ENCODE results near the gene ZNF385A. TPM values are rescaled to one million over a fixed set of nuclear protein-coding genes. Genes with fewer than 3 reads are reported as not detected.

ZNF385A gene
- total and polyA plus RNA-seq, 5 donors, result 6.0 to 17.0 (median 8.3) TPM

DNA sequence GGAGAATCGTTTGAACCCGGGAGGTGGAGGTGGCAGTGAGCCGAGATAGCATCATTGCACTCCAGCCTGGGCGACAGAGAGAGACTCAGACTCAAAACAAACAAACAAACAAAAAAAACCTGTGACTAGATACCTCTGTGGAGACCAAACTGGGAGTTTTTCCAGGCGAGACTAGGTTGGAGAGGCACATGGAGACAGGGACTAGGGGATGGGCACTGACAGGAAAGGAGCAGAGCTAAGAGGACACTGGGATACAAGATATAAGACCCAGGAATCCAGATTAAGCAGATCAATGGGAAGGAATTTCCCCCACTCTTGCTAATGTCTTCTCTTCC is 39.2 kb upstream of the ZNF385A start:
- DNase-seq (no peak), ATAC-seq (no peak)
- Histone ChIP-seq H3K4me1 (ENCODE audit: control insufficient read depth, insufficient read depth, low read length) (peaks cover 22% of the 10 kb centered on the region), H3K27me3 (ENCODE audit: control insufficient read depth, insufficient read depth) (no peaks in the 10 kb centered on the region), H3K9me3 (ENCODE audit: control insufficient read depth, low read length) (no peaks in the 10 kb centered on the region), H3K27ac (ENCODE audit: low read length) (no peak overlapping the region), H3K4me3 (ENCODE audit: low read length) (no peak overlapping the region)
- WGBS, result 83% methylated on average over 5 of the region's 5 CpGs
- intact Hi-C loops (cut with DNase I), result no loop called here

DNA sequence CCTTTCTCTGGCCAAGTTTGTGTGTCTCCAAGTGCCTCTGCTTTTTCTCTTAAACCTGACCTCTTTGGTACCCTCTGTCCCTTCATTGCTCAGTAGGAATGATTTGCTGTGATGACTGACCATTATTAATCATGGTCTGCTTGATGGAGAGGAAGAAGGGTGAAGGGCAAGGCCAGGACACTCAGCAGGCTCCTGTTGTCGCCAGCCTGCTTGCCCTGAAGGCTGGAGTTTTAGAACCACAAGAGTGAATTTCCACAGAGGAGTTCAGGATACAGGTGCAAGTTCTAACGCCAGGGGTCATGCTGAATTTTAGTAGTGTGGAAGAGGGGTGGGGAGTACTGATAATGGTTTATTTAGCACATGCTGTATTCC is 37.3 kb upstream of the ZNF385A start:
- no peaks in the 10 kb centered on the region for H3K27me3 ChIP-seq (ENCODE audit: control insufficient read depth, insufficient read depth)
- H3K9me3 ChIP-seq (ENCODE audit: control insufficient read depth, low read length), result no peaks in the 10 kb centered on the region
- H3K4me1 ChIP-seq (ENCODE audit: control insufficient read depth, insufficient read depth, low read length), result peaks cover 8% of the 10 kb centered on the region
- H3K27ac ChIP-seq (ENCODE audit: low read length), result peak overlapping the region; percentile 100
- 80% methylated on average over 2 of the region's 2 CpGs for WGBS
- no peak overlapping the region for H3K4me3 ChIP-seq (ENCODE audit: low read length)
- no peak for DNase-seq
- intact Hi-C loops (cut with DNase I), result no loop called here
- ATAC-seq, result no peak

DNA sequence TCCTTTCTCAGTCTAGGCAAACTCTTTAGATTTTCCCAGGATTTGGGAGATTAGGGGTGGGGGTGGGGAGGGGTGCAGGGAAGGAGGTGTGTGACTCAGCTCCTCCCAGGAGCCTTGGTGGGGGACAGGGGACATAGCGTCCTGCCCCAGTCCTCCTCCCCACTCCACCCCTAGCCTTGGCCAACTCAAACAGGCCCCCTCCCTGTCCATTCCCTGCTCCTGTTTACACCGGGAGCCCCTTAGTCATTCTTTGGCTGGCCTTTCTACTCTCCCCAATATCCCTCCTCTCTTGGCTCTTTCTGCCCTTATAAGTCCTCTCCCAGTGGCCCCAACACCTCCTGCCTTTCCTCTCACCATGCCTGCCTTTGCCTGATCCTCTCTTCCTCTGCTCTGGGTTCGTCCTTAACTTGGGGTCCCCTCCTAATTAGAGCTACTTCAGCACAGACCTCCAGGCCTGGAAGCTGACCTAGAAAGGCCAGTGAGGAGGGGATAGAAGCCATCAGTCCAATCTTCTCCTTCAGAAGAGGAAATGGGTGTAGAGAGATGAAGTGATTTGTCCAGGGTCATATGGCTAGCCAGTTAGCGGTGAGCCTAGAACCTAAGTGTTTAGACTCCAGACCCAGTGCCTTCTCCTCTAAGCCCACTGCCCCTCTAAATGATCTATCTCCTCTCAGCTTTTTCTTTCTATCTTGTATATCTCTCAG is 36.8 kb upstream of the ZNF385A start:
- Histone ChIP-seq H3K27ac (ENCODE audit: low read length) (peak overlapping the region; percentile 100), H3K4me3 (ENCODE audit: low read length) (no peak overlapping the region), H3K4me1 (ENCODE audit: control insufficient read depth, insufficient read depth, low read length) (peaks cover 10% of the 10 kb centered on the region), H3K9me3 (ENCODE audit: control insufficient read depth, low read length) (no peaks in the 10 kb centered on the region), H3K27me3 (ENCODE audit: control insufficient read depth, insufficient read depth) (no peaks in the 10 kb centered on the region)
- peak; percentile 79 to 89 for ATAC-seq
- intact Hi-C loops (cut with DNase I), result no loop called here
- peak; percentile 76 to 89 (median 88) for DNase-seq
- 51% methylated on average over 4 of the region's 4 CpGs for WGBS

DNA sequence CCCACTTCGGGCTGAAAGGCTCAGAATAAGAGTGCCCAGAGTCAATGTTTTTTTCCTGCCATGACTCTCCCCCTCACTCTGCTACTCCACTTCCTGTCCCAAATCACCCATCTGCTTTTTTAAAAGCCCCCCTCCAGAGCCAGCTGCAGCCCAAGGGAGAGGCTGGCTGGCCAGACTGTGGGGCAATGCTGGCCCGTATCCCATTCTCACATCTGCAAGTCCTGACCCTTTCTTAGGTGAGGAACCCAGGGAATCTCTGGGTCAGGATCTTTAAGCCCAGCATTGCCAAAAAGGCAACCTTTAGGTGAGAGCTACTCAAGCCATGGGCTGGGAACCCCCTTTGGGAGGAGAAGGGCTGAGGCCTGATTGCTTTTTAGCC is 36.2 kb upstream of the ZNF385A start:
- Histone ChIP-seq H3K4me3 (ENCODE audit: low read length) (no peak overlapping the region), H3K4me1 (ENCODE audit: control insufficient read depth, insufficient read depth, low read length) (peaks cover 10% of the 10 kb centered on the region), H3K27ac (ENCODE audit: low read length) (peak overlapping the region; percentile 100), H3K9me3 (ENCODE audit: control insufficient read depth, low read length) (no peaks in the 10 kb centered on the region), H3K27me3 (ENCODE audit: control insufficient read depth, insufficient read depth) (no peaks in the 10 kb centered on the region)
- 51% methylated on average over 2 of the region's 2 CpGs for WGBS
- ATAC-seq (peak in 1 of 2 donors; percentile 4), DNase-seq (peak in 2 of 3 donors; percentile 54 to 73)
- intact Hi-C loops (cut with DNase I), result no loop called here

DNA sequence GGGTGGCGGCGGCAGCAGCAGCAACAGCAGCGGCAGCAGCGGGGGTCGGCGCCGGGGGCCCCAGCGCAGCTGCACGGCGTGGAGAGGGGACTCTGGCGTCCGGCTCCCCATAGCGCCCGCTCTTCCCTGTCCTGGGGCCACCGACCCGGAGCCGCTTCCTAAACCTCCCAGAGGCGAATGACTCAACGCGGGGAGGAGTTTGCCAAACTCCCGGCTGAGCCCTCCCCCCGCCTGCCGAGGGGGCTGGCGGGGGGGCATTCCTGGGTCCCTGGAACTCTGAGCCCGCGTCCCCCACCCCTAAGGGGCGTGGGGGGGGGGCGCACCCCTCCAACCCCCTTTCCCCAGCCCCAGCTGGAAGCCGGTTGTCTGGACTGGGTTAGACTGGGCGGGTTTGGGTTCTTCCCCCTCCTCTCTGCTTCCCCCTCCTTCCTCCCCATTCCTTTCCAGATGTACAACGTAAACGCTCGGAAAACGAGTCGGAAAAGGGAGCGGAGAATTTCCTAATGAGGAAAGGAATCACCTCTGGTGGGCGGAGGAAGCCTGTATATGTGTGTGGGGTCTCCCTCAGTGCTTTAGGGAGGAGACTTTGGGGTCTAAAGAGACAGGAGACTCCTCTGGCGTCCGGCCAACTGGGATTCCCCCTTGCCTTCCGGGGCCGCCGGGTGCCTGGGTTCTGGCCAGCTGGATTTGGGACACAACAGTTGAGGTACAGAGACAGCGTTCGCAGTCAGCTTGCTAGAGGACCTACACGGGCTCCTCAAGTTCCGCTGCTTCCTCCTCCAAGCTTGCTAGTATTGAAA is 34.8 kb upstream of the ZNF385A start, which contains the start of gene ITGA5:
Gene ITGA5, minus strand, starts transcription at position 179 of the 800 bp plus-strand sequence. Its CDS starts 68 bp downstream, at position 111.
- intact Hi-C loops (cut with DNase I), result no loop called here
- ATAC-seq (peak; percentile 74 to 82), DNase-seq (peak; percentile 89 to 93 (median 91))
- Histone ChIP-seq H3K4me1 (ENCODE audit: control insufficient read depth, insufficient read depth, low read length) (peaks cover 10% of the 10 kb centered on the region), H3K27me3 (ENCODE audit: control insufficient read depth, insufficient read depth) (no peaks in the 10 kb centered on the region), H3K4me3 (ENCODE audit: low read length) (peak within 1 kb of the TSS; percentile 100), H3K27ac (ENCODE audit: low read length) (peak within 1 kb of the TSS; percentile 100), H3K9me3 (ENCODE audit: control insufficient read depth, low read length) (no peaks in the 10 kb centered on the region)
- 2% methylated on average over 46 of the region's 46 CpGs for whole genome bisulfite sequencing

DNA sequence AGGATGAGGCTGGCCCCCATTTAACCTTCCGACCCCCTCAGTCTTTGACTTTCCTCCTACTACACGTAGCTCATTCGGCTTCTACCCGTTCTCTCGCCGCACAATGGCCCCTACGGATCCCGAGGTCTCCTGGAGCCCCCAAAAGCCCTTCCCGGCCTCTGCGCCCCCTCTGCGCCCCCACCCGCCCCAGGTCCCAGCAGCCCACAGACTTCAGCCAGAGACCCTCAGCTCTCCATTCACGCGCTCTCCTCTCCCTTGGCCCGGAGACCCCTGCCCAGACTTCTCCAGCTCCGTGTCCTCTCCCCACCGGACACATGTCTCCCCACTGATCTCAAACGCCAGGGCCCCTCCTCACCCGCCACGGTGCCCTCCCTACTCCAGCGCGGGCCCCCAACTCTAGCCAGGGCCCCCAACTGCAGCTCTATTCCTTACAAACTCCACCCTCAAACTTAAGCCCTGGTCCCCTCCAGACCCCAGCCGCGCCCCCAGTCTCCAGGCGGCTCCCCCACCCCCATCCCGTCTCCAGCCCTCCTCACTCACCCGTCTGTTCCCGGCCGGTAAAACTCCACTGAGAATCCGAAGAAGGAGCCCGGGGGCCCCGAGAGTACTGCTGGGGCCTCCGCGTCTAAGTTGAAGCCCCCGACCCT is 34.0 kb upstream of the ZNF385A start:
- intact Hi-C loops (cut with DNase I), result no loop called here
- Histone ChIP-seq H3K27ac (ENCODE audit: low read length) (peak overlapping the region; percentile 100), H3K4me3 (ENCODE audit: low read length) (peak overlapping the region; percentile 100), H3K9me3 (ENCODE audit: control insufficient read depth, low read length) (no peaks in the 10 kb centered on the region), H3K4me1 (ENCODE audit: control insufficient read depth, insufficient read depth, low read length) (peaks cover 16% of the 10 kb centered on the region), H3K27me3 (ENCODE audit: control insufficient read depth, insufficient read depth) (no peaks in the 10 kb centered on the region)
- DNase-seq (peak in 2 of 3 donors; percentile 57 to 71), ATAC-seq (no peak)
- WGBS, result under 1% methylated on average over 35 of the region's 35 CpGs

DNA sequence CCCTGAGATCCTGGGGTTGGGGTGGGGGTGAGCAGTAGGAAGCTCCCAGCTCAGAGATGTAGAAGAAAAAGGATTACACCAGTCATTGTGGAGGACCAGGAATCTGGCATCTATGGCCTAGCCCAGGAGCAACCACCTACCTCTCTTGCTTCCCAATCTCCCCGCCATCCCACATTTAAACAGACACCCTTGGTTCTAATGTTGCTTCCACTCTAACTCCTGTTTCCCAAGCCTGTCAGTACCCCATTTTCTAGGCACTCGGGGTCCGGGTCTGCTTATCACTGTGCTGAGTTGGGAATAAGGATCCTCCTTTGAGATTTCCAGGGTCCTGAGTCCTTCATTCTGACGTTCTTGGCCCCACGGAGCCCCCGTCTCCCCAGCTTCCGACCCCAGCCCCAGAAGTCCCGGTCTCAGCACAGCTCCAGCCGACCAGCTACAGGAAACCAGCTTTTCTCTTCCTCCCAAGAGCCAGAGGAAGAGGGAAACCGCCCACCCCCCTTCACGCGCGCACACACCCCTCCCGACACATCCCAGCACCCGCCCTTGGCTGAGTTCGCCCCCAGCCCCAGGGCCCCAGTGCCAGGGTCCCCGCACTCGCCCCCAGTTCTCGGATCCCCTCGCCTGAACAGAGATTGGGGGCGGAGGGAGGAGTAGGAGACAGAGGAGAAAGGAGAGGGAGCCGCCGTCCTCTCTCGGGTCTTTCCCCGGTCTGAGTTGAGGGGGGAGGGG is 33.3 kb upstream of the ZNF385A start:
- DNase-seq, result peak; percentile 55 to 80 (median 79)
- ATAC-seq, result peak; percentile 8

DNA sequence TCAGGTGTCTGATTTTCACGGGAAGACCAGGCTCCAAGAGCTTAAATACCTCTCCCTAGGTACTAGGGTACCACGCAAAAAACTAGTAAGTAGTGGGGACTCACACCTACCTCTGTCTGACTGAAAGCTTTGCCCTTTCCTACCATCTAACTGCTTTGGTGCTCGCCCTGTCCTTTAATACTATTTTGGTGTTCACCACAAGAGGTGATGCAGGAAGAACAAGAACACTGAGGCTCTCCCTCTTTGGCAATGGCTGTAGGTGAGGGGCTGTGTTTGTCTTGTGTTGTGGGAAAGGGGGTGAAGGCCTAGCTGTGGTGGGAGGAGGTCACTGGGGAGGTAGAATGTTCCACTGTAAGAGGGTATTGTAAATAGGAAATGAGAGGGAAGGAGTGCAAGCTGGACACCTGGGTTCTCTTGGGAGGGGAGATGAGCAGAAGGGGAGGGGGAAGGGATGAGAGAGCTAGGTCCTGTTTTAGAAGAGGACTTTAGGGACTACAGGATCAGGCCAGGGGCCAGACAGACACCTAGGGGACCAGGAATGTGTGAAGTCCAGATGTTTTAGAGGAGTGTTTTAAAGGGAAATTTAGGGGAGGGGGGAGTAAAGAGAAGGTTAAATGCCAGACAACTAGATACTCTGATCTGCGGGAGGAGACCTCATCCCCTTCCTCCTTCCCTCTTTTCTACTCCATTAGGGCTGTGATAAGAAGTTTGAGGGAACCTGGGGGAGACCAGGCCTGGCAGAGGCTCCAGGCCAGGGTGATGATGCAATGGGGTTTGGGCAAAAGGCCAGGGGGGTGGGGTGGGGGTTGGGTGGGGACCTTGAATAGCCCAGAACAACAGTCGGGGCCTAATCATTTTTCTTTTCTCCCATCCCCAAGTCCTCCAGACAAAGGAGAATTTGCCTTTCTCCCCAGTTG is 32.4 kb upstream of the ZNF385A start:
- no peaks in the 10 kb centered on the region for H3K27me3 ChIP-seq (ENCODE audit: control insufficient read depth, insufficient read depth)
- ATAC-seq (no peak), DNase-seq (peak in 1 of 3 donors; percentile 58)
- peak overlapping the region; percentile 1 for H3K27ac ChIP-seq (ENCODE audit: low read length)
- 54% methylated on average over 5 of the region's 5 CpGs for WGBS
- intact Hi-C loops (cut with DNase I), result no loop called here
- H3K4me1 ChIP-seq (ENCODE audit: control insufficient read depth, insufficient read depth, low read length), result peaks cover 30% of the 10 kb centered on the region
- no peaks in the 10 kb centered on the region for H3K9me3 ChIP-seq (ENCODE audit: control insufficient read depth, low read length)
- H3K4me3 ChIP-seq (ENCODE audit: low read length), result peak overlapping the region; percentile 100

More for the DNA sequence above, 33.3 kb upstream of the ZNF385A start:
- whole genome bisulfite sequencing, result 3% methylated on average over 24 of the region's 25 CpGs
- H3K4me3 ChIP-seq (ENCODE audit: low read length), result peak overlapping the region; percentile 100
- no peaks in the 10 kb centered on the region for H3K27me3 ChIP-seq (ENCODE audit: control insufficient read depth, insufficient read depth)
- intact Hi-C loops (cut with DNase I), result no loop called here
- peaks cover 21% of the 10 kb centered on the region for H3K4me1 ChIP-seq (ENCODE audit: control insufficient read depth, insufficient read depth, low read length)
- peak overlapping the region; percentile 100 for H3K27ac ChIP-seq (ENCODE audit: low read length)
- H3K9me3 ChIP-seq (ENCODE audit: control insufficient read depth, low read length), result no peaks in the 10 kb centered on the region

DNA sequence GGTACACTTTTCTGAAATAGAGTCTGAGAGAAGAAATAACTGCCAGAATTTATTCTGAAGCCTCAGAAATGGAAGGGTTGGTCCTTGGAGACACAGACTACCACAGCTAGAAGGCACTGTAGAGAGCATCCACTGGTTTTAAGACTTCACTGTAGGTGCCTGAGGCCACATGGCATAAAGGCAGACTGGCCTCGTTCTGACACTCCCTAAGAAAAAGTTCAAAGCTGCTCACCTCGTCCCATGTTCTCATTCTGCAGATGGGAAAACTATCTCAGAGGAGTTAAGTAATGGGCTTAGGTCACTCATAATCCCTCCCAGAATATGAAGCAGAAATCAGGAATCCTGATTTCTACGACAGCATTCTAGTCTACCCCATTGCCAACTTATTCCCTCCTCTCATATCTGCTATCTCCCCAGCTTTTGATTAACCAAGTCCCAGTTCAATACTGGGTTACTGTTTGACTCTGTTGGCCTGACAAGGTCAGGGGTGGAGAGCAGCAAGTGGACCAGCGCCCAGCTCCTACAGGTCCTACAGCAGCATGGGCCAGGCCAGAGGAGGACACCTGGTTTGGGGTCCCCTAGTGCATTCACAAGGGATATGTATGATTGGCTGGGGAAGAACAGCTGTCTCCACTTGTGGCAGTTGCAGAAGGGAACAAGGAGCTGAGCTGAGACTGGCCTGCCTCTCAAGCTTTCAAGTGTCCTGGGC is 30.8 kb upstream of the ZNF385A start:
- Histone ChIP-seq H3K4me3 (ENCODE audit: low read length) (peak overlapping the region; percentile 2), H3K9me3 (ENCODE audit: control insufficient read depth, low read length) (no peaks in the 10 kb centered on the region), H3K27ac (ENCODE audit: low read length) (no peak overlapping the region), H3K27me3 (ENCODE audit: control insufficient read depth, insufficient read depth) (no peaks in the 10 kb centered on the region), H3K4me1 (ENCODE audit: control insufficient read depth, insufficient read depth, low read length) (peaks cover 32% of the 10 kb centered on the region)
- ATAC-seq (no peak), DNase-seq (peak in 1 of 3 donors; percentile 65)
- 57% methylated on average over 4 of the region's 4 CpGs for WGBS
- intact Hi-C loops (cut with DNase I), result no loop called here
